ENCODE measurements around the gene CFAP91. TPM values are rescaled to one million over a fixed set of nuclear protein-coding genes. Genes with fewer than 3 reads are reported as not detected.

Gene CFAP91
- total and polyA plus RNA-seq, 2 donors (not counting 1 experiment from before 2014, with no cell fraction given), result 0.48 to 6.4 TPM

DNA sequence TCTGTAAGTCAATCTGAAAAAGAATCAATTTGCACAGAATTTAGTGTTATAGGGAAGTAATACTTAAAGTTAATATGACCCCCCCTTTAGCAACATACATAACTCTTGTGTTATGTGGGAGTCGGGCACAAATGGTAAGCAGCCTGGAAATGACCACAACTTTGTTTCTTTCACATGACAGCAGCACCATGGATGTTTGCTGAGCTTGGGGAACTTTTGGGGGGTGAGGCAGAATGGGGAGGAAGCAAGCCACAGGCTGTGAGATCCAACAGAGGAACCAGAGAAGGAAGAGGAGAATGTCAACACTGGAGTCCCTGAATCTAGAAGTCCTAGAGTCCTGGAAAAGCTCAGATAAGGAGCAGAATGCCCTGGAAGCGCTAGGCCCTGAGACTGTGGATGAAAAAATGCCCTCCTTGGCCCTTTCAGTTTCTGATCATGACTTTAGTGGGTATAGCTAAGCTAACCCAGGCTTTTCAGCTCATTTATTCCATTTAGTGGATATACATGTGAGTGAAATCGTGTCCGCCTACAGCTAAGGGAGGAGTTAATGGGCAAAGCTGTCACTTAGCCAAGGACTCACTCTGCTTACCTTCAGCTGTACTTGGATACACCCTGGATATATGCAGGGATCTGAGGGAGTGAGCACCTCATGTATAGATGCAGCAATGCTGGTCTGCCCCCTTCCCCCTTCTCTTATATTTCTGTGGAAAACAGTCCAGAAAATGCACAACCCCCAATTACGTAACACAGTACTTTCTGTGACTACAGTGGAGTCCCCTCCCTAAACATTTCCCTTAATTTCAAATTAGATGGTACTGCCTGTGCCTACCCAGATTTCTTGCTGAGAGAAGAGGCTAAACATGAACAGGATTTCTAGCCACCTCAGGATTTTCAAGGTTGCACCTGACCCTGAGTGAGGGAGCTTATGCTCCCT is 39.1 kb downstream of the CFAP91 start:
- H3K27ac ChIP-seq (ENCODE audit: low read length in 2 of 2), result no peak overlapping the region
- no peak for ATAC-seq (ENCODE audit: low read depth)
- CTCF ChIA-PET, result no interaction called here
- no peaks in the 10 kb centered on the region for H3K9me3 Mint-ChIP-seq (ENCODE audit: insufficient read depth)
- no peak overlapping the region for H3K4me3 ChIP-seq (ENCODE audit: control extremely low read depth in 1 of 5, extremely low read depth in 1 of 5, insufficient read depth in 1 of 5, low read depth in 2 of 5, low read length in 4 of 5)
- H3K27me3 Mint-ChIP-seq, result peaks cover 11% of the 10 kb centered on the region
- no peak overlapping the region for H3K9ac ChIP-seq (ENCODE audit: low read length)
- H2AFZ ChIP-seq (ENCODE audit: insufficient read depth, low read depth, low read length, poor library complexity, severe bottlenecking), result no peak overlapping the region
- WGBS (ENCODE audit: insufficient coverage), result 100% methylated on average over 1 of the region's 5 CpGs
- no peaks in the 10 kb centered on the region for H3K36me3 ChIP-seq (replicated peaks in 1 of 2; ENCODE audit: control extremely low read depth in 1 of 2, control insufficient read depth in 1 of 2, extremely low read depth in 1 of 2, insufficient read depth in 2 of 2, low read length in 1 of 2)
- no peaks in the 10 kb centered on the region for H3K9me3 ChIP-seq (ENCODE audit: control extremely low read depth in 1 of 3, control insufficient read depth in 2 of 3, insufficient read depth in 1 of 3, low read length in 2 of 3)
- H3K27ac Mint-ChIP-seq, result no peak overlapping the region
- no peaks in the 10 kb centered on the region for H3K79me2 ChIP-seq (ENCODE audit: control insufficient read depth, insufficient read depth, low read length)
- POLR2A ChIA-PET, result no interaction called here
- no peaks in the 10 kb centered on the region for H3K4me1 Mint-ChIP-seq
- H4K20me1 ChIP-seq (ENCODE audit: control insufficient read depth, insufficient read depth, low read length, poor library complexity, severe bottlenecking), result no peaks in the 10 kb centered on the region
- H3K4me2 ChIP-seq (replicated peaks; ENCODE audit: low read depth, low read length, poor library complexity, severe bottlenecking), result no peak overlapping the region
- intact Hi-C loops (cut with micrococcal nuclease), result no loop called here
- peaks cover 0 to 2% (median 0%) of the 10 kb centered on the region in 4 experiments for H3K27me3 ChIP-seq (replicated peaks in 1 of 4; ENCODE audit: control extremely low read depth in 1 of 4, control insufficient read depth in 3 of 4, insufficient read depth in 4 of 4, low read length in 3 of 4)
- no peaks in the 10 kb centered on the region for H3K4me1 ChIP-seq (ENCODE audit: control insufficient read depth in 2 of 2, insufficient read depth in 2 of 2, low read length in 2 of 2)
- H3K4me3 Mint-ChIP-seq, result no peak overlapping the region
- no peak for DNase-seq
- no peak for TF ChIP-seq EZH2 (IDR thresholded peaks at IDR 0.05; ENCODE audit: borderline replicate concordance, insufficient read depth, low read depth, low read length, poor library complexity, severe bottlenecking)
- TF ChIP-seq, protein P1, sequence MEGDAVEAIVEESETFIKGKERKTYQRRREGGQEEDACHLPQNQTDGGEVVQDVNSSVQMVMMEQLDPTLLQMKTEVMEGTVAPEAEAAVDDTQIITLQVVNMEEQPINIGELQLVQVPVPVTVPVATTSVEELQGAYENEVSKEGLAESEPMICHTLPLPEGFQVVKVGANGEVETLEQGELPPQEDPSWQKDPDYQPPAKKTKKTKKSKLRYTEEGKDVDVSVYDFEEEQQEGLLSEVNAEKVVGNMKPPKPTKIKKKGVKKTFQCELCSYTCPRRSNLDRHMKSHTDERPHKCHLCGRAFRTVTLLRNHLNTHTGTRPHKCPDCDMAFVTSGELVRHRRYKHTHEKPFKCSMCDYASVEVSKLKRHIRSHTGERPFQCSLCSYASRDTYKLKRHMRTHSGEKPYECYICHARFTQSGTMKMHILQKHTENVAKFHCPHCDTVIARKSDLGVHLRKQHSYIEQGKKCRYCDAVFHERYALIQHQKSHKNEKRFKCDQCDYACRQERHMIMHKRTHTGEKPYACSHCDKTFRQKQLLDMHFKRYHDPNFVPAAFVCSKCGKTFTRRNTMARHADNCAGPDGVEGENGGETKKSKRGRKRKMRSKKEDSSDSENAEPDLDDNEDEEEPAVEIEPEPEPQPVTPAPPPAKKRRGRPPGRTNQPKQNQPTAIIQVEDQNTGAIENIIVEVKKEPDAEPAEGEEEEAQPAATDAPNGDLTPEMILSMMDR (IDR thresholded peaks at IDR 0.05), result no peak

DNA sequence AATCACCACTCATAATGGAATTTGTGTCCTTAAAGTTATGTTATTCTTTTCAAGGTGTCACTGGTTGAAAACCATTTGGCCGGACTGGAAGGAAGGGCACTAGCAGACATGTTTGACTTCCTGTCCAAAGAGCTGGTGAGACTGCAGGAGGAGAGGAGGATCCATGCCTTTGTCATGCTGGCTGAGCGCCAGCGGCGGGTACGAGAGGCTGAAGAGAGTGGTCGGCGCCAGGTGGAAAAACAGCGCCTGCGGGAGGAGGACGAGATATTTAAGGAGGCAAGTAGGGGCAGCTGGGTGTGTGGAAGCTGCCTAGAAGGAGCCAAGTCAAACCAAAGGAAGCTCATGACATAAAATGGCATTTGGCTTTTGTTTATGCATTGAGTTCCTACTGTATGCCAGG is 41.1 kb downstream of the CFAP91 start:
- H3K36me3 ChIP-seq (replicated peaks in 1 of 2; ENCODE audit: control extremely low read depth in 1 of 2, control insufficient read depth in 1 of 2, extremely low read depth in 1 of 2, insufficient read depth in 2 of 2, low read length in 1 of 2), result no peaks in the 10 kb centered on the region
- H3K9ac ChIP-seq (ENCODE audit: low read length), result no peak overlapping the region
- H3K4me3 ChIP-seq (ENCODE audit: control extremely low read depth in 1 of 5, extremely low read depth in 1 of 5, insufficient read depth in 1 of 5, low read depth in 2 of 5, low read length in 4 of 5), result no peak overlapping the region
- H3K9me3 ChIP-seq (ENCODE audit: control extremely low read depth in 1 of 3, control insufficient read depth in 2 of 3, insufficient read depth in 1 of 3, low read length in 2 of 3), result no peaks in the 10 kb centered on the region
- H3K4me2 ChIP-seq (replicated peaks; ENCODE audit: low read depth, low read length, poor library complexity, severe bottlenecking), result no peak overlapping the region
- TF ChIP-seq, protein P1 (IDR thresholded peaks at IDR 0.05), result no peak
- no peak for TF ChIP-seq EZH2 (IDR thresholded peaks at IDR 0.05; ENCODE audit: borderline replicate concordance, insufficient read depth, low read depth, low read length, poor library complexity, severe bottlenecking)
- Mint-ChIP-seq H3K27ac (no peak overlapping the region), H3K27me3 (peaks cover 11% of the 10 kb centered on the region), H3K4me3 (no peak overlapping the region), H3K4me1 (no peaks in the 10 kb centered on the region), H3K9me3 (ENCODE audit: insufficient read depth) (no peaks in the 10 kb centered on the region)
- no peak overlapping the region for H3K27ac ChIP-seq (ENCODE audit: low read length in 2 of 2)
- ATAC-seq (ENCODE audit: low read depth) (no peak), DNase-seq (no peak)
- H3K4me1 ChIP-seq (ENCODE audit: control insufficient read depth in 2 of 2, insufficient read depth in 2 of 2, low read length in 2 of 2), result no peaks in the 10 kb centered on the region
- ChIA-PET POLR2A (no interaction called here), CTCF (no interaction called here)
- no peak overlapping the region for H2AFZ ChIP-seq (ENCODE audit: insufficient read depth, low read depth, low read length, poor library complexity, severe bottlenecking)
- H4K20me1 ChIP-seq (ENCODE audit: control insufficient read depth, insufficient read depth, low read length, poor library complexity, severe bottlenecking), result no peaks in the 10 kb centered on the region
- 92% methylated on average over 7 of the region's 10 CpGs for WGBS (ENCODE audit: insufficient coverage)
- intact Hi-C loops (cut with micrococcal nuclease), result no loop called here
- H3K79me2 ChIP-seq (ENCODE audit: control insufficient read depth, insufficient read depth, low read length), result no peaks in the 10 kb centered on the region
- peaks cover 0 to 2% (median 0%) of the 10 kb centered on the region in 4 experiments for H3K27me3 ChIP-seq (replicated peaks in 1 of 4; ENCODE audit: control extremely low read depth in 1 of 4, control insufficient read depth in 3 of 4, insufficient read depth in 4 of 4, low read length in 3 of 4)
